HUES64 (cell line): Measurements from ENCODE around the gene SCO2.

Experiments used
- H3K27ac ChIP-seq: 2 replicates; pipeline ENCODE4 v1.7.0; 2013; ENCODE audit warnings: low read depth, low read length, inconsistent platforms
- H3K27me3 ChIP-seq: 2 replicates; pipeline ENCODE4 v1.6.1; 2013; ENCODE audit warnings: mild to moderate bottlenecking, low read length; ENCODE audit not compliant: insufficient read depth
- H3K36me3 ChIP-seq: 2 replicates; pipeline ENCODE4 v1.6.1; 2013; ENCODE audit warnings: mild to moderate bottlenecking, low read length; ENCODE audit not compliant: insufficient read depth
- H3K4me1 ChIP-seq: 2 replicates; pipeline ENCODE4 v1.6.1; 2013; ENCODE audit warnings: mild to moderate bottlenecking, low read length, moderate library complexity; ENCODE audit not compliant: insufficient read depth
- H3K4me3 ChIP-seq: 2 replicates; pipeline ENCODE4 v1.5.1; 2013; ENCODE audit warnings: mild to moderate bottlenecking, low read length, moderate library complexity
- H3K9ac ChIP-seq: 2 replicates; pipeline ENCODE4 v1.6.1; 2013; ENCODE audit warnings: mild to moderate bottlenecking, low read depth, low read length
- H3K9me3 ChIP-seq: 2 replicates; pipeline ENCODE4 v1.6.1; 2013; ENCODE audit warnings: low read depth, low read length; ENCODE audit not compliant: insufficient read depth
- WGBS: fragments of 150-250, 120-280 bp; methylation state at CpG from one replicate; pipeline ENCODE4 v1.1.7; 2013; ENCODE audit warnings: missing lambda C conversion rate; 5-methylcytosine and 5-hydroxymethylcytosine counted together

The SCO2 gene

DNA sequence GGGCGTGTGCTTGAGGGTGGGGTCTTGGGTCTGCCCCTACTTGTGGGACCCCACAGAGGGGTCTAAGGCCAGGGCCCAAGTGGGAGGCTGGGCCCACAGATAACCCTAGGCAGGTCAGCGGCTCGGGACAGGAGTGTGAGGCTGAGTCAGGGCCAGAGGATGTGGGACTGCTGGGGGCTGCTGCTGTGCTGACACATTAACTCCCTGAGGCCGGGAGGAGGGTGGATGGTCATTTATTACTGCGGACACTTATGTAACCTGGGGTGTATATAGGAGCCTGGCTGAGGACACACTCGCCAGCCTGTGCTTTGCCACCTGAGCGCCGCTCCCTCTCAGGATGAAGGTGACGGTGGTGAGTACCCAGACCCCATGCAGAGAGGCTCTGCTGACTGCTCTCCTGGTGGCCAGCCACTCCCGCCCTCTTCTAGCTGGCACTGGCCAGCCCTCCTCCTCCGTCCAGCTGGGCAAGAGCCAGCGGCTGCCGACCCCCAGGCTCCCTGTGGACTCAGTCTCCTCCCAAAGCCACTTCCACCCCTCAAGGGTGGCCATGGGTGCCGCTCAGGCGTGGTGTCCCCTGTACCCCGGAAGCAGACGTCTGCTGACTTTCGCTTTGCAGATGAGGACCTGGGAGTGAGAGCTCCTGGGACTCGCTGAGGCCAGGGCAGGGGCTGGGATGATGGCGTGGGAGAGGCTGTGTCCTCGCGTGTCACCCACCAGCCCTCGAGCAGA, 38.7 kb downstream of the SCO2 start, which contains the start of gene MIOX:
Gene MIOX, plus strand, starts transcription at position 299 of the 729 bp plus-strand sequence. Its CDS starts 39 bp downstream, at position 338.
- Histone ChIP-seq H3K4me3 (no peak within 1 kb of the TSS), H3K9ac (no peak within 1 kb of the TSS), H3K9me3 (no peaks in the 10 kb centered on the region), H3K27ac (no peak within 1 kb of the TSS), H3K4me1 (no peaks in the 10 kb centered on the region), H3K36me3 (no peaks in the 10 kb centered on the region), H3K27me3 (peaks cover 3% of the 10 kb centered on the region)
- 75% methylated on average over 23 of the region's 23 CpGs for WGBS

- Histone ChIP-seq H3K27ac (no peak overlapping the region), H3K36me3 (no peaks in the 10 kb centered on the region), H3K4me3 (no peak overlapping the region), H3K9ac (no peak overlapping the region), H3K9me3 (no peaks in the 10 kb centered on the region), H3K27me3 (peaks cover 12% of the 10 kb centered on the region), H3K4me1 (no peaks in the 10 kb centered on the region)
- WGBS = 82% methylated on average over 29 of the region's 29 CpGs
These were observed 39.9 kb downstream of the SCO2 start for GRCh38 chr22:50485221-50486131.

- no peak overlapping the region for H3K4me3 ChIP-seq
- H3K9ac ChIP-seq = no peak overlapping the region
- H3K36me3 ChIP-seq = no peaks in the 10 kb centered on the region
- WGBS = 91% methylated on average over 31 of the region's 31 CpGs
- H3K4me1 ChIP-seq = no peaks in the 10 kb centered on the region
- H3K9me3 ChIP-seq = no peaks in the 10 kb centered on the region
- peaks cover 25% of the 10 kb centered on the region for H3K27me3 ChIP-seq
- H3K27ac ChIP-seq = no peak overlapping the region
These were observed 41.2 kb downstream of the SCO2 start for GRCh38 chr22:50483977-50484853.

- Histone ChIP-seq H3K27me3 (peaks cover 29% of the 10 kb centered on the region), H3K27ac (no peak overlapping the region), H3K9me3 (no peaks in the 10 kb centered on the region), H3K4me1 (no peaks in the 10 kb centered on the region), H3K9ac (no peak overlapping the region), H3K36me3 (no peaks in the 10 kb centered on the region), H3K4me3 (no peak overlapping the region)
- WGBS = 94% methylated on average over 8 of the region's 8 CpGs
These were observed 41.8 kb downstream of the SCO2 start for GRCh38 chr22:50483556-50483955.

DNA sequence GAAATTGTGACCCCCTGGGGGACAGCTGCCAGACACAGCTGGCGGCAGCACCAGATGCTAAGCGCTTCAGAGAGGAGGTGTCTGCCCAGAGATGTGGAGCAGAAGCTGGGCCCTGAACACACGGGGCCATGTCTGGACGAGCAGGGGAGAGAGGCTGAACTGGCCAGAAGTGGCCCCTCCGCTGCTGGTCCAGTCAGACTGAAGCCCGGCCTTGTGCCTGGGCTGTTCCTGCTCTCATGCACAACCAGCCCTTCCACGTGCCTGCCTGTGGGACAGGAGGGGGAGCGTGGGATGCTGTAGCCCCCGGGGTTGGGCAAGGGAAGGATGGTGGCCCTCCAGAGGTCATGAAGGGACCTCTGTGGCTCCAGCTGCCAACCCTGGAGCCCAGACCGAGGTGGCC, 42.3 kb downstream of the SCO2 start:
- 89% methylated on average over 10 of the region's 10 CpGs for WGBS
- Histone ChIP-seq H3K4me1 (no peaks in the 10 kb centered on the region), H3K36me3 (no peaks in the 10 kb centered on the region), H3K9ac (no peak overlapping the region), H3K27ac (no peak overlapping the region), H3K9me3 (no peaks in the 10 kb centered on the region), H3K27me3 (peaks cover 30% of the 10 kb centered on the region), H3K4me3 (no peak overlapping the region)

DNA sequence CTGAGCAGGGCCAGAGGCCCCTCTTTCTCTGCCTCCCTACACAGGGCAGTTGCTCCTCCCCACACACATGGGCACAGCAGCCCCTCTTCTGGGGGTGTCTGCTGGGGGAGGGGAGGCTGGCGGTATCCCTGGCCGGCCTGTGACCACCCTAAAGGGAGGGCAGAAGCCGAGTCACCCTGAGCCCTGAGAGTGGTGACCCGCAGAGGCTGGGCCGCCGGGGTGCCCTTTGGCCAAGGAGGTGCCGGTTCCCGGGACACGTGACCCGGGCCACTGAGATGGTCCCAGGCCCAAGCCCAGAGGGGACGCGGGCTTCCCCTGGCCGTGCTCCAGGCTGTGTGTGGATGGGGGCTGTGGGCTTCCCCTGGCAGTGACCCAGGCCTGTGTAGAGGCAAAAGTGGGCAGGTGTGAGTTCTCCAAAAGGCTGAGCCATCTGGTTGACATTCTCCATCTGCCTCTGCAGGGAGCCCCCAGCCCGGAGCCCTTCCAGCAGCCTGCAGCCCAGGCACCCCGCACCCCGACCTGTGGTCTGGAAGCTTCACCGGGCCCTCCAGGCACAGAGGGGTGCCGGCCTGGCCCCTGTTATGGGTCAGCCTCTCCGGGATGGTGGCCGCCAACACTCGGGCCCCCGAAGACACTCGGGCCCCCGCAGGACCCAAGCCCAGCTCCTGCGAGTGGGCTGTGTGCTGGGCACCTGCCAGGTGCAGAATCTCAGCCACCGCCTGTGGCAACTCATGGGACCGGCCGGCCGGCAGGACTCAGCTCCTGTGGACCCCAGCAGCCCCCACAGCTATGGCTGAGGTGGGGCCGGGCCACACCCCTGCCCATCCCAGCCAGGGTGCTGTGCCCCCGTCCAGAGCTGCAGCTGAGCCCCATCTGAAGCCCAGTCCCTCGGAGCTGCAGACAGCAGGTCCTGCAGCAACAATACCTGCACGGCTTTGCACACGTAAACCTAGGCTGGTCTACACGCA, 43.0 kb downstream of the SCO2 start:
- Histone ChIP-seq H3K4me3 (peak overlapping the region; percentile 68), H3K27ac (peak overlapping the region; percentile 35; the same call in 1 of the 2 replicates), H3K9me3 (no peaks in the 10 kb centered on the region), H3K36me3 (no peaks in the 10 kb centered on the region), H3K9ac (peak overlapping the region; percentile 84), H3K4me1 (no peaks in the 10 kb centered on the region), H3K27me3 (peaks cover 30% of the 10 kb centered on the region)
- 78% methylated on average over 35 of the region's 35 CpGs for WGBS

GRCh38 chr22:50481440-50482106, 43.8 kb downstream of the SCO2 start, which contains the start of gene ADM2:
ADM2 (plus strand) TSS chr22:50481543; CDS start chr22:50481848, 305 bp downstream.
- peak within 1 kb of the TSS; percentile 35; the same call in 1 of the 2 replicates for H3K27ac ChIP-seq
- no peaks in the 10 kb centered on the region for H3K4me1 ChIP-seq
- peaks cover 30% of the 10 kb centered on the region for H3K27me3 ChIP-seq
- H3K36me3 ChIP-seq = no peaks in the 10 kb centered on the region
- no peaks in the 10 kb centered on the region for H3K9me3 ChIP-seq
- peak within 1 kb of the TSS; percentile 84 for H3K9ac ChIP-seq
- H3K4me3 ChIP-seq = peak within 1 kb of the TSS; percentile 68
- 2% methylated on average over 70 of the region's 70 CpGs for WGBS

- peaks cover 30% of the 10 kb centered on the region for H3K27me3 ChIP-seq
- H3K27ac ChIP-seq = no peak overlapping the region
- peak overlapping the region; percentile 68 for H3K4me3 ChIP-seq
- no peaks in the 10 kb centered on the region for H3K9me3 ChIP-seq
- H3K9ac ChIP-seq = peak overlapping the region; percentile 84; the same call in 1 of the 2 replicates
- no peaks in the 10 kb centered on the region for H3K36me3 ChIP-seq
- WGBS = 4% methylated on average over 45 of the region's 45 CpGs
- no peaks in the 10 kb centered on the region for H3K4me1 ChIP-seq
These were observed 44.4 kb downstream of the SCO2 start for GRCh38 chr22:50481045-50481439.

- 85% methylated on average over 11 of the region's 11 CpGs for WGBS
- Histone ChIP-seq H3K4me1 (peaks cover 4% of the 10 kb centered on the region; the same call in 1 of the 2 replicates), H3K27me3 (peaks cover 30% of the 10 kb centered on the region)
These were observed 45.7 kb downstream of the SCO2 start for GRCh38 chr22:50479721-50480120.

More at GRCh38 chr22:50479721-50480120, 45.7 kb downstream of the SCO2 start:
- no peaks in the 10 kb centered on the region for H3K9me3 ChIP-seq
- H3K9ac ChIP-seq = no peak overlapping the region
- no peak overlapping the region for H3K27ac ChIP-seq
- H3K4me3 ChIP-seq = no peak overlapping the region
- no peaks in the 10 kb centered on the region for H3K36me3 ChIP-seq
